OCI-LY1 (cell line): ENCODE measurements around the gene MAN2B2.

Experiments used
- H2AFZ ChIP-seq: fragments of 200-600 bp; sonication (generic), shearing (Covaris generic); 2 replicates; pipeline ENCODE4 v1.6.0; 2014; ENCODE audit warnings: antibody characterized with exemption, mild to moderate bottlenecking, low read length
- H3F3A ChIP-seq: fragments of 200-600 bp; sonication (generic), shearing (Covaris generic); 2 replicates; pipeline ENCODE4 v1.6.0; 2014; ENCODE audit warnings: mild to moderate bottlenecking, antibody characterized with exemption, low read length, moderate library complexity; ENCODE audit not compliant: insufficient read depth
- H3K27ac ChIP-seq: fragments of 200-600 bp; sonication (generic); 2 replicates; pipeline ENCODE4 v1.5.1; 2014; ENCODE audit warnings: low read length, mixed run types, mild to moderate bottlenecking, low read depth; ENCODE audit not compliant: poor library complexity, severe bottlenecking
- H3K27me3 ChIP-seq: fragments of 200-600 bp; sonication (generic); 2 replicates; pipeline ENCODE4 v1.6.0; 2014; ENCODE audit warnings: antibody characterized with exemption, mild to moderate bottlenecking, low read length, moderate library complexity; ENCODE audit not compliant: insufficient read depth
- H3K36me3 ChIP-seq: fragments of 200-600 bp; sonication (generic); 2 replicates; pipeline ENCODE4 v1.6.1; 2014; ENCODE audit warnings: mild to moderate bottlenecking, antibody characterized with exemption, low read length, moderate library complexity, mixed read lengths; ENCODE audit not compliant: insufficient read depth
- H3K4me1 ChIP-seq: fragments of 200-600 bp; sonication (generic); 2 replicates; pipeline ENCODE4 v1.5.1; 2014; ENCODE audit warnings: mild to moderate bottlenecking, low read length, moderate library complexity; ENCODE audit not compliant: insufficient read depth, severe bottlenecking
- H3K4me2 ChIP-seq: fragments of 200-600 bp; sonication (generic), shearing (Covaris generic); 2 replicates; pipeline ENCODE4 v1.6.1; 2014; ENCODE audit warnings: low read length
- H3K4me3 ChIP-seq: fragments of 200-600 bp; sonication (generic); 2 replicates; pipeline ENCODE4 v1.5.1; 2014; ENCODE audit warnings: low read length, low read depth, mild to moderate bottlenecking, mixed read lengths; ENCODE audit not compliant: poor library complexity, severe bottlenecking
- H3K79me2 ChIP-seq: fragments of 200-600 bp; shearing (Covaris generic); 2 replicates; pipeline ENCODE4 v1.6.1; 2016; ENCODE audit warnings: mixed run types, low read length, mixed read lengths; ENCODE audit not compliant: insufficient read depth
- H3K9ac ChIP-seq: fragments of 200-600 bp; sonication (generic), shearing (Covaris generic); 2 replicates; pipeline ENCODE4 v1.6.1; 2014; ENCODE audit warnings: mild to moderate bottlenecking, low read length, mixed read lengths
- H3K9me2 ChIP-seq: fragments of 200-600 bp; sonication (generic), shearing (Covaris generic); 2 replicates; pipeline ENCODE4 v1.6.1; 2014; ENCODE audit warnings: low read depth, mild to moderate bottlenecking, low read length, mixed read lengths
- H3K9me3 ChIP-seq: fragments of 200-600 bp; shearing (Covaris generic); 2 replicates; pipeline ENCODE4 v1.6.1; 2014; ENCODE audit warnings: low read length, mixed read lengths
- H4K20me1 ChIP-seq: fragments of 200-600 bp; sonication (generic), shearing (Covaris generic); 2 replicates; pipeline ENCODE4 v1.6.0; 2016; ENCODE audit warnings: mild to moderate bottlenecking, low read length; ENCODE audit not compliant: insufficient read depth
- EZH2 ChIP-seq: fragments of 200-600 bp; sonication (generic), shearing (Covaris generic); IDR thresholded peaks from 2 replicates; pipeline ENCODE4 v1.8.0; 2017; ENCODE audit warnings: borderline replicate concordance, mixed run types, mild to moderate bottlenecking, antibody characterized with exemption, low read length, moderate library complexity, mixed read lengths
- TF ChIP-seq, protein P1 (sequence below): fragments of 200-600 bp; sonication (generic), shearing (Covaris generic); IDR thresholded peaks from 2 replicates; pipeline ENCODE4 v1.5.1; 2017; ENCODE audit warnings: mild to moderate bottlenecking, antibody characterized with exemption, low read length, moderate library complexity, mixed read lengths

Gene MAN2B2

DNA sequence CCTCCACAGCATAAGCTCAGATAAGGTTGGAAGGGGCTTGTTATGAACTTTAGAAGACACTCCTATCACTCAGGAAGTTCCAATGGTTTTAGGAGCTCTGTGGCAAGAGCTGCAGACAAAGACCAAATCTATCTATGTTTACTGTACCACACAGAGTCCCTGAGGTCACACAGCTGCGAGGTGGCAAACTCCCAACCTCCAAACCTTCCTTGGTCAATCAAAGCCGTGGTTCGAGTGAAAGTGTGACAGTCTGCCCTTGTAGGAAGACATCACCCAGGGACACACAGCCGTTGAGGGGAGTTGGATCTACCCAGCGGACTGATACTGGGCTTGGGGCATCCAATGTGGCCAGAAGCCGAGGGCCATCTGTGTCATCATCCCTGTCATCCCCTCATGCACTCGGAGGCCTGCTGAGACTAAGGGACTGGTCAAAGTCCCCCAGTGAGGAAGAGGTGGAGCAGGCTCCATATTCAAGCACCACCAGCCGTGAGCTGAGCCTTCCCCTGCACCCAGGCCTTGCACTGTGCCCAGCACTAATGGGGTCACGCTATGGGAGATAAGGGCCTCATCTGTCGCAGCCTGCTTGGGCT lies 26.8 kb downstream of the MAN2B2 start:
- Histone ChIP-seq H3K4me2 (no peak overlapping the region), H3K4me1 (peaks cover 17% of the 10 kb centered on the region), H3K9me3 (no peaks in the 10 kb centered on the region), H3F3A (no peaks in the 10 kb centered on the region), H3K4me3 (no peak overlapping the region), H3K9ac (no peak overlapping the region), H3K27me3 (no peaks in the 10 kb centered on the region), H2AFZ (no peak overlapping the region), H4K20me1 (no peaks in the 10 kb centered on the region), H3K36me3 (peaks cover 12% of the 10 kb centered on the region), H3K79me2 (no peaks in the 10 kb centered on the region), H3K27ac (no peak overlapping the region), H3K9me2 (no peaks in the 10 kb centered on the region)
- TF ChIP-seq, protein P1, sequence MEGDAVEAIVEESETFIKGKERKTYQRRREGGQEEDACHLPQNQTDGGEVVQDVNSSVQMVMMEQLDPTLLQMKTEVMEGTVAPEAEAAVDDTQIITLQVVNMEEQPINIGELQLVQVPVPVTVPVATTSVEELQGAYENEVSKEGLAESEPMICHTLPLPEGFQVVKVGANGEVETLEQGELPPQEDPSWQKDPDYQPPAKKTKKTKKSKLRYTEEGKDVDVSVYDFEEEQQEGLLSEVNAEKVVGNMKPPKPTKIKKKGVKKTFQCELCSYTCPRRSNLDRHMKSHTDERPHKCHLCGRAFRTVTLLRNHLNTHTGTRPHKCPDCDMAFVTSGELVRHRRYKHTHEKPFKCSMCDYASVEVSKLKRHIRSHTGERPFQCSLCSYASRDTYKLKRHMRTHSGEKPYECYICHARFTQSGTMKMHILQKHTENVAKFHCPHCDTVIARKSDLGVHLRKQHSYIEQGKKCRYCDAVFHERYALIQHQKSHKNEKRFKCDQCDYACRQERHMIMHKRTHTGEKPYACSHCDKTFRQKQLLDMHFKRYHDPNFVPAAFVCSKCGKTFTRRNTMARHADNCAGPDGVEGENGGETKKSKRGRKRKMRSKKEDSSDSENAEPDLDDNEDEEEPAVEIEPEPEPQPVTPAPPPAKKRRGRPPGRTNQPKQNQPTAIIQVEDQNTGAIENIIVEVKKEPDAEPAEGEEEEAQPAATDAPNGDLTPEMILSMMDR, result no peak
- TF ChIP-seq EZH2, result no peak

DNA sequence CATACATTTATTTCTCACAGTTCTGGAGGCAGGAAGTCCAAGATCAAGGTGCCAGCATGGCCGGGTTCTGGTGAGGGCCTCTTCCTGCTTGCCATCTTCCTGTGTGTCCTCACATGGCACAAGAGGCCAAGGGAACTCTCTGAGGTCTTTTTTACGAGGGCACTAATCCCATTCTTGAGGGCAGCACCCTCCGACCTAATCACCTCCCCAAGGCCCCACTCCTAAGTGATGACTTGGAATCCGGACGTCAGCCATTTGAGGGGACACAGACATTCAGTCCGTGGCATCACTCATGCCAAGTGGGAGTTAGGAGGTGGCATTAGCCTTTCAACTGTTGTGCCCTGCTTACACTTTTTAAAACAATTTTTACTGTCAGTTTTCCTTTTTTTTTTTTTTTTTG lies 27.3 kb downstream of the MAN2B2 start:
- Histone ChIP-seq H3K9me2 (no peaks in the 10 kb centered on the region), H3K4me3 (no peak overlapping the region), H3K36me3 (peaks cover 15% of the 10 kb centered on the region), H2AFZ (no peak overlapping the region), H3K27ac (no peak overlapping the region), H3K4me2 (no peak overlapping the region), H3K27me3 (no peaks in the 10 kb centered on the region), H4K20me1 (no peaks in the 10 kb centered on the region), H3K9me3 (no peaks in the 10 kb centered on the region), H3F3A (no peaks in the 10 kb centered on the region), H3K9ac (no peak overlapping the region), H3K79me2 (no peaks in the 10 kb centered on the region), H3K4me1 (peaks cover 17% of the 10 kb centered on the region)
- TF ChIP-seq EZH2, result no peak
- TF ChIP-seq, protein P1, result no peak

DNA sequence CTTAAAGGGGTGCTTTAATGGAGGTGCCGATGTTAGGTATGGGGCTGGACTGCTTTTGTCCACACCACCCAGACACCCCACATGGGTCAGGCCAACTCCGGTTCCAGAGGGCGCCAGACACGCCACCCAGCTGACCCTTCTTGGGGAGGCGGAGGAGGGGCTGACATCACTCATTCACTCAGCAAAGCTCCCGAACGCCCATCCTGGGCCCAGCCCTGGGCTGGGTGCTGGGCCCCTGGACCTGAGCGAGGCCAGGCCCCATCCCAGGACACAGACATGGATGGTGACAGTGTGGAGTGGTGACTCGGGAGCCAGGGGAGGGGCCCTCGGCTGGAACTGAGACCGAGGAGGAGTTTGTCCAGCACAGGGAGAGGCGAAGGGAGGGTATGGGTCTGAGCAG lies 28.1 kb downstream of the MAN2B2 start:
- Histone ChIP-seq H3K9me3 (no peaks in the 10 kb centered on the region), H3K36me3 (peaks cover 16% of the 10 kb centered on the region), H3K27ac (no peak overlapping the region), H3F3A (no peaks in the 10 kb centered on the region), H3K4me1 (peaks cover 12% of the 10 kb centered on the region), H3K4me3 (no peak overlapping the region), H3K27me3 (no peaks in the 10 kb centered on the region), H2AFZ (no peak overlapping the region), H3K9ac (no peak overlapping the region), H3K79me2 (no peaks in the 10 kb centered on the region), H3K9me2 (no peaks in the 10 kb centered on the region), H3K4me2 (no peak overlapping the region), H4K20me1 (no peaks in the 10 kb centered on the region)
- TF ChIP-seq, protein P1, result no peak
- no peak for TF ChIP-seq EZH2
